Heart left ventricle (tissue), 16 donors: ENCODE data around the gene BCAR3. TPM values are rescaled to one million over a fixed set of nuclear protein-coding genes. Genes with fewer than 3 reads are reported as not detected.

Experiments used
- ATAC-seq, 4 donors: fragments of 200-7000 bp; cut with Tn5 transposase; one replicate each; pipeline ENCODE4 v1.9.1; 2020 to 2022; ENCODE audit warnings: moderate library complexity in 4 of 4, mild to moderate bottlenecking in 3 of 4, moderate number of reproducible peaks in 1 of 4
- DNase-seq, 5 donors: peaks; one replicate each; pipeline ENCODE4 v3.0.0-alpha.2; 2020
- H3K27ac ChIP-seq, 12 donors: fragments of 200-600 bp; sonication (generic) in 4 of 12; one replicate each; pipeline versions ENCODE4 v1.5.0 to v1.8.0; 2016 to 2022; ENCODE audit warnings: mild to moderate bottlenecking in 2 of 12
- H3K27me3 ChIP-seq, 9 donors: fragments of 200-600 bp; sonication (generic) in 2 of 9; one replicate each; pipeline versions ENCODE4 v1.5.1 to v1.8.0; 2016 to 2022; ENCODE audit warnings: mild to moderate bottlenecking in 3 of 9
- H3K36me3 ChIP-seq, 9 donors: fragments of 200-600 bp; sonication (generic) in 2 of 9; one replicate each; pipeline versions ENCODE4 v1.5.0 to v1.8.0; 2018 to 2022; ENCODE audit warnings: mild to moderate bottlenecking in 2 of 9
- H3K4me1 ChIP-seq, 12 donors: fragments of 200-600 bp; sonication (generic) in 4 of 12; one replicate each; pipeline versions ENCODE4 v1.5.0 to v1.8.0; 2016 to 2022; ENCODE audit warnings: mild to moderate bottlenecking in 3 of 12
- H3K4me3 ChIP-seq, 12 donors: fragments of 200-600 bp; sonication (generic) in 4 of 12; one replicate each; pipeline versions ENCODE4 v1.5.0 to v1.8.0; 2017 to 2022; ENCODE audit warnings: mild to moderate bottlenecking in 9 of 12, moderate library complexity in 4 of 12
- H3K9me3 ChIP-seq, 12 donors: fragments of 200-600 bp; sonication (generic) in 4 of 12; one replicate each; pipeline versions ENCODE4 v1.5.0 to v1.8.0; 2016 to 2022; ENCODE audit warnings: mild to moderate bottlenecking in 1 of 12
- POLR2A ChIP-seq, 2 donors: fragments of 450-650 bp; IDR thresholded peaks; one replicate each; pipeline ENCODE4 v1.6.1; 2017; ENCODE audit warnings: antibody characterized with exemption in 2 of 2, mild to moderate bottlenecking in 2 of 2, moderate library complexity in 2 of 2
- WGBS, 4 donors: extraction: QIAGEN DNeasy Blood & Tissue Kit in 2 of 4; methylation state at CpG; one replicate each; pipeline versions ENCODE4 v1.1.5 to v1.1.7; 2013 to 2018; 5-methylcytosine and 5-hydroxymethylcytosine counted together
- intact Hi-C, 10 donors: fragments of 100-400 bp; cut with DNase I; formaldehyde crosslinking; loops; one replicate each; pipeline versions ENCODE4 v1.11.1 to v1.14.2; 2022
- polyA plus RNA-seq, 2 donors: library from polyadenylated mRNA; stranded (reverse); fragments of 200-250 nt; gene quantifications; one replicate each; pipeline ENCODE4 v1.2.3, GENCODE V29; 2013
- total RNA-seq, 9 donors: library from RNA; depleted of rRNA in 2 of 9; stranded (reverse); fragments of >200 nt in 2 of 9; fragmentation: NEBNext Ultra II Directional in 3 of 9; extraction: Animal tissue kit (Norgen Biotek cat#: 25700) in 3 of 9; gene quantifications; one replicate each; pipeline versions ENCODE4 v1.1.0 to v1.2.4, GENCODE V29; 2016 to 2023
- TF ChIP-seq, protein P1 (sequence below), 12 donors: fragments of 200-600 bp; sonication (generic) in 4 of 12; IDR thresholded peaks; one replicate each; pipeline versions ENCODE4 v1.5.0 to v1.8.0; 2018 to 2022; ENCODE audit warnings: antibody characterized with exemption in 12 of 12, mild to moderate bottlenecking in 5 of 12
- donor health status: ischemic (EF 13 %, LVEDD 7.1; RV severe dilation, severe dysfunction).
- donor health status: healthy with polysubstance abuse.
- donor health status: DM: no; HTN: yes; CAD: no.
- donor health status: DM: no; HTN: no; CAD: no.
- donor health status: ischemic (EF 25% LVEDD 6.9; RV normal size, moderate dysfunction).
- donor health status: ischemic (EF 25% LVEDD 5.7; RV mildly dilated, moderate dysfunction).
- donor health status: healthy.
- donor health status: DM: yes; HTN: yes; CAD: no.
- donor health status: ischemic (EF 35%, LVEDD 5.7; RV mildly dilated, moderate dysfunction).
- donor health status: nonischemic (EF 11% LVEDD 7.7; RV severe dilation, severe dysfunction).
- donor health status: DM: yes; HTN: yes; CAD: no.
- donor health status: PGD.
- donor health status: ischemic (EF 29% LVEDD 5.4; RV normal size, mild dysfunction).
- donor health status: nonischemic (EF 23%, LVEDD 6.1; RV moderate dilation, normal function).

BCAR3 gene
- total and polyA plus RNA-seq, 11 donors: 6.4 to 25.0 (median 12.9) TPM

DNA sequence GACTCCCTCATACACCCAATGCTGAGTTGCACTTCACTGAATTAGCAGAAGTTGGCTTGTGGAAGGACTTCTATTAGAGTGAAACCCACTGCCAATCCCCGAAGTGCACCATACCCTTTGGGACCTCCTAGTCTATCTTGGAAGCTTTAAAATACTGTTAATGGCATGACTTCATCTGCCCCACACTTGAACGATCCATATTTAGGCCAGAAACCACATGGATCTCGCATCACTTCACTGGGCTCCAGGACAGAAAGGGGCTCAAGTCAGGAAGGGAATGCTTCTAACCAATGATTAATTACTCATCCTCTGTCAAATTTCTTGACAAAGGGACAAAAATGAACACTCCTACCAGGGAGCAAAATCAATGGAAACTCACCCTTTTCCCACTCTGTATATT, 69.1 kb downstream of the BCAR3 start:
- ATAC-seq: no peak
- Histone ChIP-seq H3K4me3 (peak overlapping the region in 8 of 12 donors; percentile 48 to 66 (median 52)), H3K27me3 (no peaks in the 10 kb centered on the region), H3K9me3 (no peaks in the 10 kb centered on the region), H3K36me3 (no peaks in the 10 kb centered on the region), H3K27ac (peak overlapping the region in 10 of 12 donors; percentile 50 to 79 (median 70)), H3K4me1 (peaks cover 7 to 95% (median 68%) of the 10 kb centered on the region in 12 donors)
- intact Hi-C loops: no loop called here
- TF ChIP-seq, protein P1, sequence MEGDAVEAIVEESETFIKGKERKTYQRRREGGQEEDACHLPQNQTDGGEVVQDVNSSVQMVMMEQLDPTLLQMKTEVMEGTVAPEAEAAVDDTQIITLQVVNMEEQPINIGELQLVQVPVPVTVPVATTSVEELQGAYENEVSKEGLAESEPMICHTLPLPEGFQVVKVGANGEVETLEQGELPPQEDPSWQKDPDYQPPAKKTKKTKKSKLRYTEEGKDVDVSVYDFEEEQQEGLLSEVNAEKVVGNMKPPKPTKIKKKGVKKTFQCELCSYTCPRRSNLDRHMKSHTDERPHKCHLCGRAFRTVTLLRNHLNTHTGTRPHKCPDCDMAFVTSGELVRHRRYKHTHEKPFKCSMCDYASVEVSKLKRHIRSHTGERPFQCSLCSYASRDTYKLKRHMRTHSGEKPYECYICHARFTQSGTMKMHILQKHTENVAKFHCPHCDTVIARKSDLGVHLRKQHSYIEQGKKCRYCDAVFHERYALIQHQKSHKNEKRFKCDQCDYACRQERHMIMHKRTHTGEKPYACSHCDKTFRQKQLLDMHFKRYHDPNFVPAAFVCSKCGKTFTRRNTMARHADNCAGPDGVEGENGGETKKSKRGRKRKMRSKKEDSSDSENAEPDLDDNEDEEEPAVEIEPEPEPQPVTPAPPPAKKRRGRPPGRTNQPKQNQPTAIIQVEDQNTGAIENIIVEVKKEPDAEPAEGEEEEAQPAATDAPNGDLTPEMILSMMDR (IDR thresholded peaks at IDR 0.05): no peak
- no peak for TF ChIP-seq POLR2A (IDR thresholded peaks at IDR 0.05)
- WGBS, 4 donors: 66 to 82% (median 73%) methylated on average over 3 of the region's 3 CpGs
- DNase-seq: no peak

DNA sequence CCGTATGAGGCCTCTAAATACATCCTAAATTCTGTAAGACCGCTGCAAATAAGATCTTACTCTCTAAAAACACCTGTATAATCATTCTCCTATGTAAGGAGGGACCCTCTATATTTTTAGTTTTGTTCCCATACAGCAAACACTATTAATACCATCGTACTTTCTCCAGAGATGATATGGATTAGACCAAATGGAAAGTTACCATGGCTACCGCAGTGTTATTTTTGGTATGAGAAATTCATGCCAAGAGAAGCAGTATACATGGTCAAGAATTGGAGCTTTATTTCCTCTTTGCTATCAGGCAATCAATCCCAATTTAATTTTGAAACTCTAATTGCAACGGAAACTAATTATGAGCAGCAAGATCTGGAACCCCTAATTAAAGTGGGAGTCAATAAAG, 70.0 kb downstream of the BCAR3 start:
- Histone ChIP-seq H3K4me3 (peak overlapping the region in 7 of 12 donors; percentile 48 to 66 (median 52)), H3K36me3 (no peaks in the 10 kb centered on the region), H3K27me3 (no peaks in the 10 kb centered on the region), H3K9me3 (no peaks in the 10 kb centered on the region), H3K27ac (peak overlapping the region in 8 of 12 donors; percentile 45 to 79 (median 67)), H3K4me1 (peaks cover 3 to 95% (median 68%) of the 10 kb centered on the region in 12 donors)
- TF ChIP-seq, protein P1 (IDR thresholded peaks at IDR 0.05): no peak
- no peak for TF ChIP-seq POLR2A (IDR thresholded peaks at IDR 0.05)
- intact Hi-C loops: no loop called here
- no peak for DNase-seq
- 72 to 79% (median 74%) methylated on average over 5 of the region's 5 CpGs for WGBS, 4 donors
- no peak for ATAC-seq

DNA sequence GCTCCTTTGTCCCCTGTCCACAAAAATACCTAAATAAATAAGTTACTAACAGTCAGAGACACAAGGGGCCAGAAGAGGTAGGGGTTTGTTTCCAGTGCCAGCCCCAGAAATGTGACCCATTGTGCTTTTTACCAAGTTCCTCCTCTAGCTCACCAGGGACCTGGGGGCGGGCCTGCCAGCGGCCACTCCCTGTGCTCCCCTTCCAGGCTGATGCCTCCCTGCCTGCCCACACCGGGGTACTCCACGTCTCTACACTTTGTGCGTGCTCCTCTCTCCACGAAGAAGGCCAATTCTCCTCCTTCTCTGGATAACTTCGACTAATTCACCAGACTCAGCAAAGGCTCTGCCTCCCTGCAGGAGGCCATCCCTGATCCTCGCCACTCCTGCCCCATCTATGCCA, 72.1 kb downstream of the BCAR3 start:
- intact Hi-C loops: no loop called here
- Histone ChIP-seq H3K4me1 (peaks cover 3 to 94% (median 59%) of the 10 kb centered on the region in 12 donors), H3K27me3 (no peaks in the 10 kb centered on the region), H3K4me3 (no peak overlapping the region), H3K9me3 (no peaks in the 10 kb centered on the region), H3K27ac (peak overlapping the region; percentile 2 to 79 (median 61)), H3K36me3 (no peaks in the 10 kb centered on the region)
- no peak for TF ChIP-seq POLR2A (IDR thresholded peaks at IDR 0.05)
- TF ChIP-seq, protein P1 (IDR thresholded peaks at IDR 0.05): no peak
- DNase-seq (no peak), ATAC-seq (no peak)
- WGBS, 4 donors: 81 to 92% (median 85%) methylated on average over 8 of the region's 8 CpGs

DNA sequence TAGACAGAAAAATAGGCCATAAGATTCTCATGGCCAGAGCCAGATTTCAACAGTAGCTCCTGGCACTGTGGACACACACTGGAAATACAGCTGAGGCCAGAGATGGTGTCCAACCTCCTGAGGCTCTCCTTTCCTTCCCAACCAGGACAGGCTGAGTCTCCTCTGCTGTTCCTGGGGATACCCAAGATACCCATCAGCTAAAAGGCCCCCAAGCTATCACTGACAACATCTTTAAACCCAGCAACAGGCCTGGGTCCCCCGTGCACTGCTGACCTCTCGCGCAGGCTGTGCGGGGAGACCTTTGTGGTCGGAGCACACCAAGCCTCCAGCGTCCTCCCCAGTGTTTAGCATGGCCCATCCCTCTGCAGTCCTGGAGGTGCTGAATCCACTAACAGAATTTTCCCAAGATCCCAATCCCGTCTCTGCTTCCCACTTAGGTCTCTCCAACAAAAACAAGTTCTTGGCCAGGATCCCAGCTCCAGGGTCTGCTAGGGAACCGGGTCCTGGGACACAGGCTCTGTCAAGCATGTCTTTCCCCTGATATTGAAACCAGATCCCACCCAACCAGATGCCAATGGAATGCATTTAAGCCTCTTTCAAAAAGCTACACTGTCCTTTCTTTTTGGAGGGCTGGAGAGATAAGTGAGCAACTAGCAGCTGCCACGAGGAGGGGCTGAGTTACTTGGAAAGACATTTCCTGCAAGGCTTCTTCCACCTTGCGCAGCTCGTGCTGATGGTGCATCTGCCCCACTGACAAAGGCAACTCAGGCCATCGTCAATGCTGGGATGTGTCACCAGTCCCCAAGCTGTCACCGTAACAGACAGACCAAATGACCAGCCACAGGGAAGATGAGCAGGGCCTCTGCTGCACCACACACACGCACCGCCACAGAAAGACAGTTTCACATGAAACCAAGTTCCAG, 73.2 kb downstream of the BCAR3 start:
- ATAC-seq: peak; percentile 26 to 48 (median 36)
- no peaks in the 10 kb centered on the region for H3K9me3 ChIP-seq
- H3K27me3 ChIP-seq: no peaks in the 10 kb centered on the region
- WGBS, 4 donors: 37 to 63% (median 53%) methylated on average over 15 of the region's 15 CpGs
- intact Hi-C loops: no loop called here
- TF ChIP-seq, protein P1 (IDR thresholded peaks at IDR 0.05): peak in 2 of 12 donors; percentile 7 to 10
- no peak for TF ChIP-seq POLR2A (IDR thresholded peaks at IDR 0.05)
- peaks cover 3 to 95% (median 58%) of the 10 kb centered on the region in 12 donors for H3K4me1 ChIP-seq
- peak overlapping the region in 2 of 12 donors; percentile 9 to 20 for H3K4me3 ChIP-seq
- peak overlapping the region; percentile 38 to 79 (median 67) for H3K27ac ChIP-seq
- DNase-seq: peak in 4 of 5 donors; percentile 56 to 78 (median 72)
- H3K36me3 ChIP-seq: no peaks in the 10 kb centered on the region
